ENCODE results near the gene ARMC9. TPM values are rescaled to one million over a fixed set of nuclear protein-coding genes. Genes with fewer than 3 reads are reported as not detected.

ARMC9 gene
- total and polyA plus RNA-seq, 2 experiments from 2014 or later, result 22.5 to 23.7 TPM

GRCh38 chr2:231334179-231334930 is 135.9 kb downstream of the ARMC9 start:
- no peaks in the 10 kb centered on the region for H3K79me2 ChIP-seq
- DNase-seq (ENCODE audit: low spot score), result no peak
- TF ChIP-seq, protein P1, sequence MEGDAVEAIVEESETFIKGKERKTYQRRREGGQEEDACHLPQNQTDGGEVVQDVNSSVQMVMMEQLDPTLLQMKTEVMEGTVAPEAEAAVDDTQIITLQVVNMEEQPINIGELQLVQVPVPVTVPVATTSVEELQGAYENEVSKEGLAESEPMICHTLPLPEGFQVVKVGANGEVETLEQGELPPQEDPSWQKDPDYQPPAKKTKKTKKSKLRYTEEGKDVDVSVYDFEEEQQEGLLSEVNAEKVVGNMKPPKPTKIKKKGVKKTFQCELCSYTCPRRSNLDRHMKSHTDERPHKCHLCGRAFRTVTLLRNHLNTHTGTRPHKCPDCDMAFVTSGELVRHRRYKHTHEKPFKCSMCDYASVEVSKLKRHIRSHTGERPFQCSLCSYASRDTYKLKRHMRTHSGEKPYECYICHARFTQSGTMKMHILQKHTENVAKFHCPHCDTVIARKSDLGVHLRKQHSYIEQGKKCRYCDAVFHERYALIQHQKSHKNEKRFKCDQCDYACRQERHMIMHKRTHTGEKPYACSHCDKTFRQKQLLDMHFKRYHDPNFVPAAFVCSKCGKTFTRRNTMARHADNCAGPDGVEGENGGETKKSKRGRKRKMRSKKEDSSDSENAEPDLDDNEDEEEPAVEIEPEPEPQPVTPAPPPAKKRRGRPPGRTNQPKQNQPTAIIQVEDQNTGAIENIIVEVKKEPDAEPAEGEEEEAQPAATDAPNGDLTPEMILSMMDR (IDR thresholded peaks at IDR 0.05; ENCODE audit: poor library complexity), result no peak
- TF ChIP-seq EZH2 (IDR thresholded peaks at IDR 0.05; ENCODE audit: borderline replicate concordance) (no peak), EZH2phosphoT487 (IDR thresholded peaks at IDR 0.05; ENCODE audit: low read depth, severe bottlenecking, unreplicated experiment) (no peak)
- H3K4me3 ChIP-seq, result no peak overlapping the region
- H3K4me1 ChIP-seq (ENCODE audit: insufficient read depth), result peaks cover 8% of the 10 kb centered on the region
- H2AFZ ChIP-seq, result no peak overlapping the region
- H3K36me3 ChIP-seq (replicated peaks; ENCODE audit: insufficient read depth, low read depth), result no peaks in the 10 kb centered on the region
- no peaks in the 10 kb centered on the region for H3K9me3 ChIP-seq (ENCODE audit: low read depth)
- H3K27me3 ChIP-seq, result no peaks in the 10 kb centered on the region
- H3K4me2 ChIP-seq, result no peak overlapping the region
- H4K20me1 ChIP-seq (ENCODE audit: insufficient read depth, poor library complexity, severe bottlenecking), result no peaks in the 10 kb centered on the region
- no peaks in the 10 kb centered on the region for H3K9me2 ChIP-seq (replicated peaks; ENCODE audit: insufficient read depth)
- H3K27ac ChIP-seq, result no peak overlapping the region
- 94% methylated on average over 14 of the region's 14 CpGs for WGBS (ENCODE audit: low lambda C conversion rate, missing lambda C conversion rate)

DNA sequence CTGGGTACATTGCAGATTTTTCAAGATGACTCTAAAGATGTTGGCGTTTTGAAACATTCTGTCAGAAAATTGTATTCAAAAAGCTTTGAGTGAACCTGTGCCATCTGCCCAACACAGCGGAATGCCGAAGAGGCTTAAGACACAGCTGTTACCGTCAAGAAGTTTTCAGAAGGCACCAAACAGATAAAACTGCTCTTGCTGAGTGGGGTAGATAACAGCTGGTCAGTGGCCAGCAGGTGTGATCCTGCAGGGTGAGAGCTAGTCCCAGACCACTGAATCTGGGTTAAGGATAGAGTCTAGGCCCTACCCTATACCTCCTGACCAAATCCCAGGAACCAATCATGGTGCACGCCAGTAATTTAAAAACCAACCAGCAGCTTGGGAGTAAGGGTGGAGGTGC is 136.6 kb downstream of the ARMC9 start:
- Histone ChIP-seq H3K27ac (no peak overlapping the region), H3K4me1 (ENCODE audit: insufficient read depth) (peaks cover 8% of the 10 kb centered on the region), H3K79me2 (no peaks in the 10 kb centered on the region), H3K4me2 (no peak overlapping the region), H3K9me3 (ENCODE audit: low read depth) (no peaks in the 10 kb centered on the region), H3K9me2 (replicated peaks; ENCODE audit: insufficient read depth) (no peaks in the 10 kb centered on the region), H4K20me1 (ENCODE audit: insufficient read depth, poor library complexity, severe bottlenecking) (no peaks in the 10 kb centered on the region), H2AFZ (no peak overlapping the region), H3K36me3 (replicated peaks; ENCODE audit: insufficient read depth, low read depth) (no peaks in the 10 kb centered on the region), H3K27me3 (no peaks in the 10 kb centered on the region), H3K4me3 (no peak overlapping the region)
- DNase-seq (ENCODE audit: low spot score), result no peak
- 89% methylated on average over 5 of the region's 5 CpGs for WGBS (ENCODE audit: low lambda C conversion rate, missing lambda C conversion rate)
- no peak for TF ChIP-seq EZH2phosphoT487 (IDR thresholded peaks at IDR 0.05; ENCODE audit: low read depth, severe bottlenecking, unreplicated experiment)
- TF ChIP-seq, protein P1 (IDR thresholded peaks at IDR 0.05; ENCODE audit: poor library complexity), result no peak
- no peak for TF ChIP-seq EZH2 (IDR thresholded peaks at IDR 0.05; ENCODE audit: borderline replicate concordance)

GRCh38 chr2:231335591-231335990 is 137.2 kb downstream of the ARMC9 start:
- TF ChIP-seq, protein P1 (IDR thresholded peaks at IDR 0.05; ENCODE audit: poor library complexity), result no peak
- TF ChIP-seq EZH2 (IDR thresholded peaks at IDR 0.05; ENCODE audit: borderline replicate concordance) (no peak), EZH2phosphoT487 (IDR thresholded peaks at IDR 0.05; ENCODE audit: low read depth, severe bottlenecking, unreplicated experiment) (no peak)
- Histone ChIP-seq H3K4me1 (ENCODE audit: insufficient read depth) (peaks cover 8% of the 10 kb centered on the region), H3K36me3 (replicated peaks; ENCODE audit: insufficient read depth, low read depth) (no peaks in the 10 kb centered on the region), H3K4me3 (no peak overlapping the region), H3K9me3 (ENCODE audit: low read depth) (no peaks in the 10 kb centered on the region), H3K4me2 (no peak overlapping the region), H4K20me1 (ENCODE audit: insufficient read depth, poor library complexity, severe bottlenecking) (no peaks in the 10 kb centered on the region), H3K27me3 (no peaks in the 10 kb centered on the region), H3K27ac (no peak overlapping the region), H3K79me2 (no peaks in the 10 kb centered on the region), H2AFZ (no peak overlapping the region), H3K9me2 (replicated peaks; ENCODE audit: insufficient read depth) (no peaks in the 10 kb centered on the region)
- DNase-seq (ENCODE audit: low spot score), result no peak
- WGBS (ENCODE audit: low lambda C conversion rate, missing lambda C conversion rate), result 94% methylated on average over 13 of the region's 13 CpGs
